Body of pancreas (tissue), 4 donors: ENCODE measurements around the gene ABCB8.

ENCODE experiments used
- CTCF ChIP-seq, 7 experiments: fragments of 450-650 bp in 4 of 7; fragments of 200-600 bp in 3 of 7; sonication (generic) in 3 of 7; IDR thresholded peaks; one replicate each; pipeline ENCODE4 v1.5.1; 2016 to 2019; ENCODE audit warnings: antibody characterized with exemption in 7 of 7
- POLR2A ChIP-seq, 3 donors: fragments of 450-650 bp; IDR thresholded peaks; one replicate each; pipeline ENCODE4 v1.6.1; 2016; ENCODE audit warnings: antibody characterized with exemption in 3 of 3, mild to moderate bottlenecking in 2 of 3

GRCh38 chr7:151058781-151059366, 30.6 kb downstream of the ABCB8 start:
- no peak for TF ChIP-seq POLR2A (IDR thresholded peaks at IDR 0.05)
- no peak for TF ChIP-seq CTCF (IDR thresholded peaks at IDR 0.05)
